ENCODE results near the gene DYDC1. TPM values are rescaled to one million over a fixed set of nuclear protein-coding genes. Genes with fewer than 3 reads are reported as not detected.

DYDC1 gene
- total RNA-seq, 1 donor from 2014 or later = not detected

Other genes with a start within 250 kb of the DYDC1 start
- 2.2 TPM for gene PLAC9, start 224.0 kb downstream of the DYDC1 start, total RNA-seq
- gene ANXA11, start 151.2 kb downstream of the DYDC1 start, total RNA-seq = 42.7 TPM
- 928 TPM for gene MAT1A, start 67.1 kb downstream of the DYDC1 start, total RNA-seq
- gene DYDC2, start within 50 bp of the DYDC1 start, total RNA-seq = 0.48 TPM
- 82.1 TPM for gene PRXL2A, start 51.8 kb upstream of the DYDC1 start, total RNA-seq
- 31.3 TPM for gene TSPAN14, start 97.6 kb upstream of the DYDC1 start, total RNA-seq
- gene SH2D4B, start 181.1 kb upstream of the DYDC1 start, total RNA-seq = not detected